SW480 (cell line): ENCODE data around the gene GRAMD4.

Experiments
- DNase-seq: peaks from one replicate; pipeline ENCODE4 v3.0.0-alpha.2; 2016; ENCODE audit warnings: low spot score

Gene GRAMD4

DNA sequence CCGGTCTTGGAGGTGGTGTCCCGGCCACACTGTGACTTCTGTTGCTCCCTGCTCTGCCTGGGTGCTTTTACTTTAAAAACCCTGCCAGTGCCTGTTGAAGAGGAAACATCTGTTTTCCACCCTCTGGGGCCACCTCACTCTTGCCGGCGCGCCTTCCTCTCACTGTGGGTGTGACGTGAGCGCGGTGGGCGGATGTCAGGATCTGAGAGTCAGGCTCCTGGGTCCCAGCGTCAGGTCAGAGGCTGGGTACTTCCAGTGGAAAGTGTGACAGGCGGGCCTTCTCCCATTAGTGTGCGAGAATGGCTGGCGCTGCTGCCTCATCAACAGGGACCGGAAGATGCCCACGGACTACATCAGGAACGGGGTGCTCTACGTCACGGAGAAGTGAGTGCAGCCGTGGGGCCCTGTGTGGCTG is 54.2 kb downstream of the GRAMD4 start:
- no peak for DNase-seq

DNA sequence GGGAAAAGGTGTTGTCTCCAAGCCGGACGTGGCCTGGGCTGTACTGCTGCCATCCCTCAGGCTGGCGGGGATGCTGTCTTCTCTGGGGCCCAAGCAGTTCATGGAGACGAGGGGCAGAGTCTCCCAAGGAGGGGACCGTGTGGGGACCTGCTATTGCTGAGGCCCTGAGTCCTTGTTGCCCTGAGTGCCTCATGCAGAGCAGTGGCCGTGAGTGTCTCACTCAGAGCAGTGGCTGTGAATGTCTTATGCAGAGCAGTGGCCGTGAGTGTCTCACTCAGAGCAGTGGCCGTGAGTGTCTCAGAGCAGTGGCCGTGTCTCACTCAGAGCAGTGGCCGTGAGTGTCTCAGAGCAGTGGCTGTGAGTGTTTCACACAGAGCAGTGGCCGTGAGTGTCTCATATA is 54.7 kb downstream of the GRAMD4 start:
- DNase-seq, result no peak

DNA sequence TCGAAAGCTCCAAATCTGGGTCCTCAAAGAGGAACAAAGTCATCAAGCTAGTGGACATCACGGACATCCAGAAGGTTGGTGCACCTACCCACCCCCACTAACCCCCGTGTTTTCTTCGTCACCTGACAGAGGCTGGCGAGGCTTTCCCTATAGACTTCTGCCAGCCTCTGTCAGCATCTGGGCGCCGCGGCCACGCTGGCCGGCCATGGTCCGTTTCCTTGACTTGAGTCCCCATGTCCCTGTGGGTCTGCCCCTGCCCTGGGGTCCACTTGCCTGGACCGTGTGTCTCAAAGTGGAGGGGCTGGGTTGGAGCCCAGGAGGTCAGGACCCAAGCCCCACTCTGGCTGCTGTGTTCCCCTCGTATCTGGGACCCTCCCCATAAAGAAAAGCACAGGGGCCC is 55.3 kb downstream of the GRAMD4 start:
- DNase-seq, result no peak

DNA sequence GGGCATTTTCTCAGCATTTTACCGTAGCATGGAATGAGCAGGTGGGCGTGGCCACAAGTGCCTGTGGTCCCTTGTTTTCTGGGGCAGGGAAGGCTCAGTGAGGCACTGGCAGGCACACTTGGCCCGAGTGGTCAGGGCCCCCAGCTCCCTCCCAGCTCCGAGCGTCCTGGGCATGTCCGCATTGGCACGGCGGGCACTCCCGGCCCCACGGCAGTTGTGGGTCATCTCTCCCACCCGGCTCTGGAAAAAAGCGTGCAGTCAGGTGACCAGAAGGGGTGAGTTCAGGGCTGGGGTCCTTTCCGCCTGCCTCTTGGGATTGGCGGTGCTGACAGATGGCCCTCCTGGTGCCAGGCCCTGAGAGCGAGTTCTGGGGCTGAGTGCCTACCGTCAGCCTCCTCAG is 55.8 kb downstream of the GRAMD4 start:
- no peak for DNase-seq

DNA sequence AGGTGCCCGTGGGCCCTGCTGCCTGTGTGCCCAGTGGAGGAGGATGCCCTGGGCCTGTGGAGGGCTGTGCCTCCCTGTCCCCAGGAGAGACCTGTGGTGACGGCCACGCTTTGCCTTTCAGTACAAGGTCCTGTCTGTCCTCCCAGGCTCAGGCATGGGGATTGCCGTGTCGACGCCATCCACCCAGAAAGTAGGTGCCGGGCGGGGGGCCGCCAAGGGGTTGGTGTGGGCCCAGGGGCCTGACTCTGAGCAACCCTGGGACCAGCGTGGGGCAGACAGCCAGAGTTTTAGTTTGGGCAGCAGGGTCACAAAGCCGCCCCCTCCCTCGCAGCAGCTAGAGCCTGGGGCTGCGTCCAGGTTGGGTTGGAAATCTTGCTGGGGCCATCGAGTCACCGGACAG is 56.3 kb downstream of the GRAMD4 start:
- DNase-seq, result no peak

DNA sequence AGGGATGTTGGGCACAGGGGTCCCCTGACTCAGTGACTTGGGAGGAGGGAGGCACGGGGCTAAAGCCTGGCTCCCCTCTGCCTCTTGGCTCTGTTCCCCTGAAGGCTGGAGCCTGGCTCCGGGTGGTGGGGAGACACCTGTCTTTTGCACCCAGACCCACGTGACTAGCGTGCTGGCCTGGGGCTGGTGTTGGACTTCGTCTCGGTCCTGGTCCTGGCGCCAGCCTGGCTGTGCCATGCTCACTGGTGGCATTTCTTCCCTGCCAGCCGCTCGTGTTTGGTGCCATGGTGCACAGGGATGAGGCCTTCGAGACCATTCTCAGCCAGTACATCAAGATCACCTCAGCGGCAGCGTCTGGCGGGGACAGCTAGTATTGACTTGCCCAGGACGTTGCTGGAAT is 56.7 kb downstream of the GRAMD4 start:
- no peak for DNase-seq

DNA sequence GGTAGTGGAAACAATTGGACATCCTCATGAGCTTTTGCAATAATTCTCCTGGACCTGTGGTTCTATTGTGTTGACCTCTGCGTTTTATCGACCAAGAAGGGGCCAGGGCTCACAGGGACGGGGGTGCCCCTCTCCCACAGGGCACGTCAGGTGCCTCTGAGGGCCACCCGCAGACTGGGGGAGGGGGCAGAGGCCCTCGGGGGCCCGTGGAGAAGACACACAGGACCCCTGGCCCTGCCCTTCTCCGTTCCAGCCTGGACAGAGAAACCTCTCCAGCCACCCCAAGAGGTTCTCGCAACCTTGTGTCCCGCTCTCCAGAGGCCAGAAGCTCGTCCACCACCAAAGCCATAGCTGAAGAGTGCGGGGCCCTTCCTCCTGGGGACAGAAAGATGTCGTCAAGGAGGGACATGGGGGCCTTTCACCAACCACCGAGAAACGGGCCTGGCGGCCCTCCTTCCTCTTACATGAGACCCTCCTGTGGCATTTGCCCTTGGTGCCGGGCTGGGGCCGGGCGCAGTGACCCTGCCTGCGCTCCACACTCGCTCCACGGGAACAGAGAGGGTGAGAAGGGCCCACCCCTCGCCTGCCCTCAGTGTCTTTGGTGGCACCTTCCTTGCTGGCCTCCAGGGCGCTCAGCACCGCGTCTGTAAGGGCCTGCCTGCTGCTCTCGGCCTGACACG is 57.3 kb downstream of the GRAMD4 start:
- DNase-seq, result no peak

DNA sequence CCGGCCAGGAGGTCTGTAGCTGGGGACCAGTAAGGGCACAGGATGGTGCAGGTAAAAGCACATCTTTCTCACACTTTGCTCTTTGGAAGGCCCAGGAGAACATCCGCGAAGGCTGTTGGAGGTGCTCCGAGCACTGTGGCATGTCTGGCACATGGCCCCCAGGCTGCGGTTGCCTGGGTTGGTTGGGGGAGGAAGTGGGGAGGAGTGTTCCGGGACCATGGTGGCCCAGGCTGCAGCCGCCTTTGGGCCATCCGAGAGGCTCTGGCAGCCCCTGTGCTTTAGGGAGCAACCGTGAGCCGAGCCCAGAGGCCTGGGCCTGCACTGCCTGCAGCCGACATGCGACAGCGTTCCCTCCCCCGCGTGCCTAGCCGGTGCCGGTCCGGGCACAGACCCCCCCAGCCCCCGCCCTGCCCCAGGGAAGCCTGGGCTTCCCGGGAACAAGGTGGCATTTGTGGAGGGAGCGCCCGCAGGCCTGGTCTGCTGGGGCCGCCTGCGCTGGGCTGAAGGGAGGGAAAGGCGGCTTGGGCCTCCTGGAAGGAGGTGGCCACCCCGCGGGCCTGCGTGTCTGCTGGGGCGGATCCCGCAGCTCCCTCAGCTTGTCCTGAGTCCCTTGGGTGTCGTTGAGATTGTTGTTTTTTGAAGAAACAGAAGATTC is 57.9 kb downstream of the GRAMD4 start:
- DNase-seq, result no peak

DNA sequence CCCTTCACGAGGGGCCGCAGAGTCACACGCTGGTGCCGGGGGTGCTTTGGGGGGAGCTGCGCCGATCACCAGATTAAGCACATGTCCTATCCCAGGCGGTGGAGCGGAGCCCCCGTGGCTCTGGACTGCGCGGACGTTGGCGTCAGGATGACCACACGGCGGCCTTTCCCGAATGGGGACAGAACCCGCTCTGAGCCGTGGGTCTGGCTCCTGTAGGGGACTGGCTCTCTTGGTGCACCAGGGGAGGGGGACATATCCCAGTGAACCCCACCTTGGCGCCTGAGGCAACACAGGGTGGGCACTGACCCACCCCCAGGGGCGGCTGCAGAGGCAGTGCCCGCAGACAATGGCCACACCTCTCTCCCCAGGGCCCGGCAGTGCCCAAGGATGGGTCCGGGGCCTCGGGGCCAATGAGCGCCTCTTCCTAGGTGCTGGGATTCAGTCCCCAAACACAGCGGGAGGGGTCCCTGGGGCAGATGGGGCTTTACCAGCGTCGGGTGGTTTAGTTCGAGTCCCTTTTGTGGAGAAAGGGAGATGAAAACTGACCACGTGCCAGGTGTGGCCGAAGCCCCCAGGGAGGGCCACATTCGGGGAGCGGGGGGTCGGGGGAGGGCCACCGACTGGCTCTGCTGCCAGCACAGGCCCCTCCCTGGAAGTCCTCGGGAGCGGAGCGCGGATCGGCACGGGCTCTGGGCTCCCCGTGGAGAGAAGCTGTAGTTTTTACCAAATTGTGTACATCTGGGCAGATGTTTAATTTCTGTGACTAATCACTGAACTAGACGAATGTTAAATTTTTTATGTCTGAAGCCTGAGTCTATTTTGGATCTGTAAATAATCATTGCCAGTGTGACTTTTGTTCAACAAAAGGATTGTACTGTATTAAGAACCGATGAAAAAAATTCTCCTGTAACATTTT is 58.9 kb downstream of the GRAMD4 start:
- no peak for DNase-seq

DNA sequence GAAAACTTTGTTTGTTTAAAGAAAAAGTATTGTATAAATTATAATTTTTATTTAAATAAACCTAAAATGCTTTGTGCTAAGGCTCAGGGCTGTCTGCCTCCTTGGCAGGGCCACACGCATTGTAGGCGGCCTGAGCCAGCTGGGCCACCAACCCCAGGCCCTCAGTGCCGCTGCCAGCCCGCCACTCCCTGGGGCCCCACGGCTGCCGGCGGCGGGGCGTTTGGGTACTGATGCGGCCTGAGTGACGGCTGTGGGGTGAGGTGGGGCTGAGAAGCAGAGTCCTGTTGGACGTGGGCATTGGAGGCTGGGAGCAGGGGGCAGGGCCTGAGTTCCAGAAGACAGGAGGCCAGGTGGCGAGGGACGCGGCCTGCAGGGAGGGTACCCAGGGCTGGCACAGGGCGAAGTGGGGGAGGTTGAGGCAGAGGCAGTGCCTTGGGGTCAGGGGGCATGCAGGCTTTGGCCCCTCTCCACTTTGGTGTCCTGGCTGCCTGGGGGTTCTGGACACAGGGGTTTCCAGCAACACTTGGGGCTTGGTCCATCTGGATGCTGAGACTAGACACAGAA is 59.6 kb downstream of the GRAMD4 start:
- no peak for DNase-seq

DNA sequence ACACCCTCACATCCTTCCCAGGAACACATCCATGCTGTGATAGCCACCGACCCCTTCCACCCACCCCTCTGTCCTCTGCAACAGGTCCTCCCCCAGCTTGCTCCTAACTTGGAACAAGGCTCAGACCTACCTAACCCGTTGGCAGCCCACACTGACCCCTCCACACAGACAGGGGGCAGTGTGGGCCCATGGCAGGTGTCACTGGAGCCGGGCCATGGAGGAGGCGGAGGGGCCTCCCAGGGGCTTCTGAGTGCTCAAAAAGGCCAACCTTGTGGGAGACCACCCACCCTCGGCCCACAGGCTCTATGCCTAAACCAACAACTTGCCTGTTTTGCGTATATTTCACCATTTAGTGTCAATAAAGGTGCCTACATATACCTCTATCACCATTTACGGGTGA is 60.8 kb downstream of the GRAMD4 start:
- DNase-seq, result no peak

DNA sequence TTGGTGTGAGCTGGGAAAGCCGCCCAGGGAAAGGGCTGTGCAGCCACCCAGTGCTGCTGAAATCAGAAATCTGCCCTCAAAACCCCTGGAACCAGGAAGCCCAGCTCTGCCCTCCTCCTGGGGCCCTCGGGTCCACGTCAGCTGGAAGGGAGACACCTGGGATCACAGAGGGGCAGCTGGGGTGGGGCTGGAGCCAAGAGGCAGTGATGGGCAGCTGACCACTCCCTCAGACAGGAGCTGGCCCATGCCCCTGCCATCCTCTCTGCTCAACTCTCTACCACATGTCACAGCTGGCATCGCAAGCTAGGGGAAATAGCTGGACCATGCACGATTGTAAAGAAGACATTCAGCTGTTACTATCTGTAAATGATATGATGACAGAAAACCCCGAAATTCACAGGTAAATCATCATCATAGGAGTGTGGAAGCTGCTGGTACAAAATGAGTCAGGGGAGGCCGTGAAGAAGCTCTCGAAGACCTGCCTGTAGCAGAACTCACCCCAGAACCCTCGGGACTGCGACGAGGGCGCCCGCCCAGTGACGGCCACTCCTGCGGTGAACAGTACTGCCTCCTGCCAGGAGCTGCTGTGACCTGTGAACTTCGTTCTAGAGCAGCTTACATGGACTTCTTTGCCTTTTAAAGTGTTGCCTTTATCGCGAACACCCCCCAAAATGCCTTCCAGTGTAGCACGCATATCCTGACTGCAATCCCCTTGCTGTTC is 62.0 kb downstream of the GRAMD4 start:
- DNase-seq, result no peak

DNA sequence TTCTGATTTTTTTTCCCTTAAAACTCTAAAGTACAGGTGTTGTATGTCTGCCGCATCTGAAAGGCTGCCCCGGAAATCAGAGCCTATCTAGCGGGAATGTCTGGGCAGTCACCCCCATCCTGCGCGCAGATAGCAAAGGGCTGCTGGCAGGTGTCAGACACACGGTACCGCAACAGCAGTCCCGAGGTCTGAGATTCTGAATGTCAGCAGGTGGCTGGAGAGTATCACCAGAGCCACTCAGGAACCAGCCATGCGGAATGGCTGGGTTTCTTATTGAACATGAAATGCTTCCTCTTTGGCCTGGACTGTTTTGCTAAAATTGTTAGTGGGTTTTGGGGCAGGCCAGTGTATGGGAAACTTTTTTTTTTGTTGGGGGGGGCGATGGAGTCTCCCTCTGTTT is 64.5 kb downstream of the GRAMD4 start:
- DNase-seq, result no peak

DNA sequence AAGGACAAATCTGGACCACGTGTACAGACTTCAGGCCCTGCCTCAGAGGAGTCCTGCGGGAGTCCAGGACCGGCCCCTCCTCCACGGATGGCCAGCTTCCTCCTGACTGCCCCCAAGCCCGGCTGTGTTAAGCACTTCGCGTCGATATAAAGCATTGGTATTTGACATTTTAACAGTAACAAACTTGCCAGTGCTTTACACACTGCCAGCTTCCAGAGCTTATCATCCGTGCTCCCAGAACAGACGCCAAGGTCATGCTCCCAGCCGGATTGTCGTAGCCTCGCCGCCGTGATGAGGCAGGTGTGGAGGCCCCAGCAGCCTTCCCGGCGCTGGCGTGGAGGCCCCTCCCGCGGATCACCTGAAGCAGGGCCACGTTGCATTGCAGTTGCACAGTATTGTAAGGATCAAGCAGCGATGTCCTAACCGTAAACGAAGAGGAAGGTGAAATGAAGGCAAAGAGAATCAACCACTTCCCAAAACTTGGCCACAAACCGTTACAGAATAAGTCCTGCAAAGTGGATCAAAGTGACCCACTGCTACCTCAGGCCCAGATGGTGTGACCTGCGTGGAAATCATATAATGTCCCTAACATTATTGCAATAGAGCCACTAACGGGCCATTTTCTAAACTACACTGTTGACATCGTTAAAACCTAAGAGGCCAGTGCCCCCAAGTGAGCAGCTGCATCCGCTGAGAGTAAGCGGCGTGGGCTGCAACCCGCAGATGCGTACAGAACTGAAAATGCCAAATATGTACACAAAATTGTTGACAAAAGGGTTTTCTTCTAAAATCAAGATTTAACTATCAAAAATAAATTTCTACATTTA is 66.2 kb downstream of the GRAMD4 start:
- DNase-seq, result no peak

DNA sequence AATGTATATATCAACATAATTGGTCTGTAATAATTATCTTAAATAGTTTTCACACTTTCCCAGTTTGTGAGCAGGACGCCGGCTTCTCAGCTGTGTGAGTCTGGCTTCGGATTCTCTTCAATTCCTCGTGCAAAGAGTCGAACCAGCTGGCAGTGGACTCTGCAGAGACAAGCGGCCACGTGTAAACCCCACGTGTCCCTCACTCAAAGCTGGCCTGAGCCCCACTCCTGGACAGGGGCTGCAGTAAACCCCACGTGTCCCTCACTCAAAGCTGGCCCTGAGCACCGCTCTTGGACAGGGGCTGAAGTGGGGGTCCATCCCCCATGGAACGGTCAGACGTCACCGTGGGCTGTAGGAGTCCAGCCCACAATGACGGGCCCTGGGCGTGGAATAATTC is 66.9 kb downstream of the GRAMD4 start:
- no peak for DNase-seq

DNA sequence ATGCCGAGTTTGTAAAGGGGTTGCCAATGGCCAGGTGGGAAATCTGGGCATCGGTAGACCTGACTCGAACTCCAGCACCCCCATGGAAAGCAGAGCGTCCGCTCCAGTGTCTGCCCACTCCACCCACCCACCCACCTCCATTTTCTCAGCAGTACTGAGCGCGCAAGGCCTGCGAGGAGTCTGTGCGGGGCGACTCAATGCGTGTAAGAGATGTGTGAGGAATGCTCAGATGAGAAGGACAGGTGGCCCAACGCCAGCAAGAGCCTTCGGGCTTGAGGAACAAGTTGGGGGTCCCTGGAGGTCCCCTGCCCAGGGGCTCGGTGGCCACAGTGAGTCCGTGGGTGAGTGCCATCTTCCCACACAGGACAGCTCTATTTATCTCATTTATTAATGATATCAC is 67.3 kb downstream of the GRAMD4 start:
- no peak for DNase-seq

DNA sequence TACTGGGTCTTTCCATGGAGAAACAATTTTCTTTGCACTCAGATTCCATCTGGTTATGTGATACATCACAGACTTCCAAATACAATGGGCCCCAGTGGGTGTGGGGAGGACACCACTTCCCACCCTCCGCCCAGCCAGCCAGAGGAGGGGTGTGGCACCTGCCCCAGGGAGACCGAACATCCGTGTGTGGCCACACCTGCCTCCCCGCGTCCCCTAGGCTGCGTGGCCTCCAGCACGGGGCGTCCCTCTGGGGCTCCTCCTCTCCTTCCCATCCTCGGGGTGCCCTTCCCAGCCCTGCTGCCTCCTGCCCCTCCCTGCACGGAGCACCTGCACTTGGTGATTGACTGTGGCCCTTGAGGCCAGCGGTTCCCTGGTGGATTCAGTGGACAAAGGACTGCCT is 68.8 kb downstream of the GRAMD4 start:
- peak; percentile 83 for DNase-seq

DNA sequence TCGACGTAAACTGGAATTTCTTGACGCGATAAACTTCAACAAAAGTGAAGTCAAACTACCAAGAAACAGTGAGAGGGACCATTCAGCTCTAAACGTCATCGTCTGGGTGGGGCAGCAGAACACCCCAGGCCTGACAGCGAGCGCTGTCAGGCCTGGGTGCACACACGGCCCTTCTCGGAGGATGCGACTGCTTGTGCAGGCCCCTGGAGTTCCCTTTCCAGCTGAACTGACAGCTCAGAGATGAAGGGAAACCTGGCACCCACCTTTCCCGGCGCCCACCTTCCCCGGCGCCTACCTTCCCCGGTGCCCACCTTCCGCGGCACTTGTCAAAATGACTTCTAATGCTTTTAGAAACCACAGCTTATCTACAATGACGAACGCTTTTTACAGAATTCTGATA is 70.0 kb downstream of the GRAMD4 start:
- DNase-seq, result no peak

DNA sequence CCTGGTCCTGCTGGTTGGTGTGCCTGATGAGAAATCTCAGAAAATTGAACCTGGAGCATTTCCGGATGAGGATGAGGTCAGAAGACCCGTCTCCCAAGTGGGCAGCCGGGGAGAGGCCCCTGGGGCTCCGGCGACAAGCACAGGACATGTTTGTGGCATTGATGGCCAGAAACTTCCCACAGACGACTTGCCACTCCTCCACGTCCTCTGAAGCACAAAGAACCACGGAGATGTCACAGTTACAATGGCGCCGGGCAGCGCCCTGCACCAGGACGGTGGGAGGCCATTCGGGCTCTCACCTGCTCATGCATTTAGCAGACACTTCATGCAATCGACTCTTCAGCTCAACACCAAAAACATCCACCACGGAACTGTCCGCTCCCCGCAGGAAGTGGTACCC is 71.4 kb downstream of the GRAMD4 start:
- no peak for DNase-seq

DNA sequence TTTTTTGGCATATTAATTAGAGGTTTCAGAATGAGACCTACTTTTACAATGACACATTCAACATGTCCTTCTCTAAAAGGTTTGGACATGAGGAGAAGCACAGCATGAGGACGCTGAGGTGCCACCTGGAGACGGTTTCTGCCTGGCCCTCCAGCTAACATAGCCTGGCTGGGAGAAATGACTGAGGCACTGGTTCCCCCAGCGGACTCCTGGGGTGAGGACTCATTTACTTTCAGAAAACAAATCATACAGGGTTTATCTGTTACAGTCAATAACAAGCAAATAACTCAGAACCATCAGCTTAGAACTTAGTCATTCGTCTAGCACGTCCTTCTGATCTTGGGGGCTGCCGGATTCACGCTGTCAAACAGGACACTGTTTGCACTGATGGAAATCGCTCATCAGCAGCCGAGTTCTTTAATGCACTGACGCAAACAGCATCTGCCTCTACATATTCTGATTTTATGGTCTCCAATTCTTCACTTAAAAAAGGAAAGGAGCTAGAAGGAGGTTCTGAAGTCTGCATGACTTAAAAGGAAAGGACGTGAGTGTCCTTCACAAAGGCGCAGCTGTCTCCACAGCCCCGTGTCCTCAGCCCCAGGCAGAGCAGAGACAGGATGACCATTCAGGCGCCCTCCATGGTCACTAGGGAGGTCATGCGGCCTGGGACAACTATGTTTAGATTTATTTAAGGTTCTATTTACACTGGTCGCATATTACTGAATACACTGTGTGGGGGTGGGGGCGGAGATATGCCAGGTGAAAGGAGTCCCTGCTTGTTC is 73.6 kb downstream of the GRAMD4 start:
- no peak for DNase-seq
